OCI-LY7 (cell line): Measurements from ENCODE around the gene NEDD1. TPM values are rescaled to one million over a fixed set of nuclear protein-coding genes. Genes with fewer than 3 reads are reported as not detected.

ENCODE experiments used
- BruUV-seq: library from RNA; stranded (reverse); fragments of 400-500 nt; replicated peaks from 2 replicates; lab custom pipeline; 2021; lab: Mats Ljungman, UMichigan
- CTCF ChIA-PET: fragments of 300-600 bp; sonication (Branson Sonifier 250); formaldehyde crosslinking; loops from one replicate; lab custom pipeline; 2022; ENCODE audit warnings: antibody characterized with exemption; ENCODE audit not compliant: unreplicated experiment; lab: Charles Lee
- POLR2A ChIA-PET: fragments of 300-600 bp; sonication (Branson Sonifier 250); formaldehyde crosslinking; loops from one replicate; lab custom pipeline; 2022; ENCODE audit warnings: antibody characterized with exemption; lab: Charles Lee
- DNase-seq: peaks from one replicate; pipeline ENCODE4 v3.0.0-alpha.2; 2015; ENCODE audit warnings: low spot score
- H2AFZ ChIP-seq: fragments of 200-600 bp; sonication (generic), shearing (Covaris generic); 2 replicates; pipeline ENCODE4 v1.6.1; 2014; ENCODE audit warnings: mild to moderate bottlenecking, antibody characterized with exemption, low read length, moderate library complexity
- H3K27ac ChIP-seq: fragments of 200-600 bp; sonication (generic); 2 replicates; pipeline ENCODE4 v1.5.1; 2014; ENCODE audit warnings: mixed run types, low read depth, mild to moderate bottlenecking, moderate library complexity, low read length, inconsistent platforms; ENCODE audit not compliant: poor library complexity, severe bottlenecking
- H3K36me3 ChIP-seq: fragments of 200-600 bp; sonication (generic); 2 replicates; pipeline ENCODE4 v1.6.1; 2014; ENCODE audit warnings: mild to moderate bottlenecking, antibody characterized with exemption, low read length, moderate library complexity, mixed read lengths; ENCODE audit not compliant: insufficient read depth
- H3K4me1 ChIP-seq: fragments of 200-600 bp; sonication (generic); 2 replicates; pipeline ENCODE4 v1.5.1; 2014; ENCODE audit warnings: mild to moderate bottlenecking, low read length; ENCODE audit not compliant: insufficient read depth, poor library complexity, severe bottlenecking
- H3K4me2 ChIP-seq: fragments of 200-600 bp; sonication (generic); 2 replicates; pipeline ENCODE4 v1.6.1; 2014; ENCODE audit warnings: mild to moderate bottlenecking, low read length
- H3K4me3 ChIP-seq: fragments of 200-600 bp; sonication (generic); 2 replicates; pipeline ENCODE4 v1.5.1; 2014; ENCODE audit warnings: mild to moderate bottlenecking, low read depth, low read length; ENCODE audit not compliant: poor library complexity, severe bottlenecking
- H3K79me2 ChIP-seq: fragments of 200-600 bp; sonication (generic); 2 replicates; pipeline ENCODE4 v1.6.1; 2016; ENCODE audit warnings: low read depth, mild to moderate bottlenecking, low read length, moderate library complexity, mixed read lengths; ENCODE audit not compliant: insufficient read depth
- H3K9me2 ChIP-seq: fragments of 200-600 bp; sonication (generic); 2 replicates; pipeline ENCODE4 v1.6.1; 2016; ENCODE audit warnings: mild to moderate bottlenecking, low read length, mixed read lengths; ENCODE audit not compliant: insufficient read depth
- H3K9me3 ChIP-seq: fragments of 200-600 bp; sonication (generic); 2 replicates; pipeline ENCODE4 v1.6.1; 2014; ENCODE audit warnings: mild to moderate bottlenecking, mixed run types, low read length, mixed read lengths
- H4K20me1 ChIP-seq: fragments of 200-600 bp; sonication (generic); 2 replicates; pipeline ENCODE4 v1.6.1; 2014; ENCODE audit warnings: mild to moderate bottlenecking, antibody characterized with exemption, low read length, moderate library complexity, mixed read lengths; ENCODE audit not compliant: insufficient read depth
- CTCF ChIP-seq: fragments of 200-600 bp; sonication (generic); conservative IDR thresholded peaks from 2 replicates; pipeline ENCODE4 v1.5.1; 2014; ENCODE audit warnings: mild to moderate bottlenecking, antibody characterized with exemption, low read length, moderate library complexity, mixed read lengths
- EZH2phosphoT487 ChIP-seq: fragments of 200-600 bp; sonication (generic); IDR thresholded peaks from 2 replicates; pipeline ENCODE4 v1.6.1; 2018; ENCODE audit warnings: low read depth, borderline replicate concordance, mild to moderate bottlenecking, mixed run types, antibody characterized with exemption, low read length, moderate library complexity, mixed read lengths
- intact Hi-C: fragments of 100-400 bp; cut with micrococcal nuclease; formaldehyde crosslinking; loops from one replicate; pipeline ENCODE4 v1.10.0; 2022; ENCODE audit not compliant: unreplicated experiment
- total RNA-seq, 2 experiments: library from RNA; depleted of rRNA in 1 of 2; stranded (reverse); fragments of >200 nt in 1 of 2; shearing (Covaris generic) in 1 of 2; gene quantifications; 2 replicates each; pipeline ENCODE4 v1.2.3, GENCODE V29; 2014 to 2022

The NEDD1 gene
- total RNA-seq, 2 experiments from 2014 or later, result 32.8 to 39.2 TPM

GRCh38 chr12:96907671-96908422 is 790 bp downstream of the NEDD1 start:
- Histone ChIP-seq H4K20me1 (peaks cover 13% of the 10 kb centered on the region; the same call in 1 of the 2 replicates), H3K9me2 (no peaks in the 10 kb centered on the region), H3K4me3 (peak overlapping the region; percentile 95), H3K79me2 (peaks cover 56% of the 10 kb centered on the region), H3K4me1 (peaks cover 42% of the 10 kb centered on the region), H3K9me3 (no peaks in the 10 kb centered on the region), H3K4me2 (peak overlapping the region; percentile 97), H2AFZ (peak overlapping the region; percentile 99), H3K27ac (peak overlapping the region; percentile 51), H3K36me3 (peaks cover 29% of the 10 kb centered on the region)
- BruUV-seq, result TSS peak; percentile 55
- intact Hi-C loops, result loop anchor here (10.0 kb wide), 1 partner anchor 1467 kb away; no protein-coding TSS in a partner anchor
- peak; percentile 42 for DNase-seq
- ChIA-PET CTCF (no interaction called here), POLR2A (interaction anchor here (1.2 to 1.4 kb wide), 3 partner anchors 9 to 188 kb away, joined by 3 to 7 read pairs (median 4); no protein-coding TSS in a partner anchor)
- no peak for TF ChIP-seq CTCF
- TF ChIP-seq EZH2phosphoT487, result no peak

GRCh38 chr12:96908423-96908675 is 1.3 kb downstream of the NEDD1 start:
- Histone ChIP-seq H4K20me1 (peaks cover 13% of the 10 kb centered on the region; the same call in 1 of the 2 replicates), H2AFZ (peak overlapping the region; percentile 99; the same call in 1 of the 2 replicates), H3K79me2 (peaks cover 58% of the 10 kb centered on the region), H3K4me2 (peak overlapping the region; percentile 97), H3K9me2 (no peaks in the 10 kb centered on the region), H3K36me3 (peaks cover 34% of the 10 kb centered on the region), H3K9me3 (no peaks in the 10 kb centered on the region), H3K4me3 (peak overlapping the region; percentile 95), H3K27ac (no peak overlapping the region), H3K4me1 (peaks cover 42% of the 10 kb centered on the region)
- DNase-seq, result no peak
- intact Hi-C loops, result loop anchor here (10.0 kb wide), 1 partner anchor 1466 kb away; no protein-coding TSS in a partner anchor
- ChIA-PET CTCF (no interaction called here), POLR2A (interaction anchor here (1.2 to 1.4 kb wide), 3 partner anchors 9 to 188 kb away, joined by 3 to 7 read pairs (median 4); no protein-coding TSS in a partner anchor)
- no TSS peak for BruUV-seq
- TF ChIP-seq CTCF, result no peak
- TF ChIP-seq EZH2phosphoT487, result no peak

GRCh38 chr12:96912261-96912660 is 5.2 kb downstream of the NEDD1 start:
- Histone ChIP-seq H3K4me1 (peaks cover 35% of the 10 kb centered on the region), H3K27ac (no peak overlapping the region), H3K36me3 (peaks cover 66% of the 10 kb centered on the region), H3K4me3 (no peak overlapping the region), H4K20me1 (peaks cover 13% of the 10 kb centered on the region; the same call in 1 of the 2 replicates), H3K9me3 (no peaks in the 10 kb centered on the region), H3K79me2 (peaks cover 78% of the 10 kb centered on the region), H2AFZ (no peak overlapping the region), H3K9me2 (no peaks in the 10 kb centered on the region), H3K4me2 (no peak overlapping the region)
- ChIA-PET CTCF (no interaction called here), POLR2A (interaction anchor here (0.6 to 2.4 kb wide), 6 partner anchors 9 to 1488 kb away, joined by 3 to 9 read pairs (median 4); no protein-coding TSS in a partner anchor)
- no peak for DNase-seq
- intact Hi-C loops, result no loop called here
- no peak for TF ChIP-seq EZH2phosphoT487
- no peak for TF ChIP-seq CTCF
- no TSS peak for BruUV-seq
